Measurements from ENCODE around the gene ZBTB6.

GRCh38 chr9:122904466-122904822 lies 8.7 kb downstream of the ZBTB6 start:
- TF ChIP-seq POLR2A (IDR thresholded peaks at IDR 0.05): no peak
- TF ChIP-seq, protein P1, sequence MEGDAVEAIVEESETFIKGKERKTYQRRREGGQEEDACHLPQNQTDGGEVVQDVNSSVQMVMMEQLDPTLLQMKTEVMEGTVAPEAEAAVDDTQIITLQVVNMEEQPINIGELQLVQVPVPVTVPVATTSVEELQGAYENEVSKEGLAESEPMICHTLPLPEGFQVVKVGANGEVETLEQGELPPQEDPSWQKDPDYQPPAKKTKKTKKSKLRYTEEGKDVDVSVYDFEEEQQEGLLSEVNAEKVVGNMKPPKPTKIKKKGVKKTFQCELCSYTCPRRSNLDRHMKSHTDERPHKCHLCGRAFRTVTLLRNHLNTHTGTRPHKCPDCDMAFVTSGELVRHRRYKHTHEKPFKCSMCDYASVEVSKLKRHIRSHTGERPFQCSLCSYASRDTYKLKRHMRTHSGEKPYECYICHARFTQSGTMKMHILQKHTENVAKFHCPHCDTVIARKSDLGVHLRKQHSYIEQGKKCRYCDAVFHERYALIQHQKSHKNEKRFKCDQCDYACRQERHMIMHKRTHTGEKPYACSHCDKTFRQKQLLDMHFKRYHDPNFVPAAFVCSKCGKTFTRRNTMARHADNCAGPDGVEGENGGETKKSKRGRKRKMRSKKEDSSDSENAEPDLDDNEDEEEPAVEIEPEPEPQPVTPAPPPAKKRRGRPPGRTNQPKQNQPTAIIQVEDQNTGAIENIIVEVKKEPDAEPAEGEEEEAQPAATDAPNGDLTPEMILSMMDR (IDR thresholded peaks at IDR 0.05): no peak
